Astrocyte (in vitro differentiated cells and primary cell): ENCODE measurements around the gene KCNAB1.

Experiments used
- CTCF ChIP-seq: IDR thresholded peaks from 2 replicates; pipeline ENCODE4 v1.5.1; 2011; ENCODE audit warnings: low read depth, mild to moderate bottlenecking, inconsistent platforms, low read length, moderate library complexity; ENCODE audit not compliant: insufficient read depth
- EZH2 ChIP-seq: IDR thresholded peaks from 2 replicates; pipeline ENCODE4 v1.6.1; 2012; ENCODE audit warnings: mild to moderate bottlenecking, low read length, inconsistent platforms; ENCODE audit not compliant: insufficient read depth

GRCh38 chr3:156307704-156308103 lies 187.3 kb downstream of the KCNAB1 start:
- no peak for TF ChIP-seq CTCF
- TF ChIP-seq EZH2: no peak
